K562 (cell line): ENCODE results near the gene MAP3K19. TPM values are rescaled to one million over a fixed set of nuclear protein-coding genes. Genes with fewer than 3 reads are reported as not detected.
A peak's percentile ranks its signal among the peaks of the same experiment; 100 is the strongest.

Experiments used
- ATAC-seq: fragments of 200-7000 bp; cut with Tn5 transposase; 3 replicates; pipeline ENCODE4 v1.9.1; 2020; ENCODE audit warnings: moderate library complexity
- BruUV-seq: library from RNA; stranded (reverse); fragments of 400-500 nt; replicated peaks from 2 replicates; lab custom pipeline; 2021; lab: Mats Ljungman, UMichigan
- CTCF ChIA-PET: fragments of 300-600 bp; formaldehyde crosslinking; extraction: SDS; loops from one replicate; lab custom pipeline; 2021; ENCODE audit warnings: low intra/inter-chr PET ratio; lab: Yijun Ruan, JAX
- POLR2A ChIA-PET: fragments of 300-600, 350-650 bp; sonication (Branson Sonifier 250); formaldehyde crosslinking; extraction: SDS; loops from one replicate; lab custom pipeline; 2021; ENCODE audit warnings: antibody characterized with exemption, inconsistent platforms; lab: Yijun Ruan, JAX
- DNase-seq, 4 experiments: peaks; one replicate each; pipeline versions ENCODE4 v3.0.0 to v3.0.0-alpha.2; 2011 to 2018; ENCODE audit warnings: low spot score in 3 of 4, mixed read lengths in 3 of 4; ENCODE audit errors: extremely low read depth in 1 of 4
- FAIRE-seq: peaks from 2 replicates; lab custom pipeline; 2011; peaks lifted over from hg19 to GRCh38; lab: Jason Lieb, UNC
- H2AFZ ChIP-seq: 2 replicates; pipeline ENCODE4 v1.6.0; 2011; ENCODE audit warnings: low read depth, low read length, control low read depth, inconsistent platforms
- H3K27ac ChIP-seq: fragments of 200-600 bp; 3 replicates; pipeline ENCODE4 v1.8.0; 2011; ENCODE audit warnings: low read depth, mild to moderate bottlenecking, control low read depth, inconsistent platforms, low read length, moderate library complexity, mixed read lengths; ENCODE audit errors: extremely low read depth
- H3K27me3 ChIP-seq, 2 experiments: fragments of 300-600 bp in 1 of 2; 2 replicates in 1 of 2; 3 replicates in 1 of 2; pipeline versions ENCODE4 v1.6.0 to v1.8.0; 2011; ENCODE audit warnings: inconsistent platforms in 2 of 2, low read length in 2 of 2, mild to moderate bottlenecking in 1 of 2, mixed read lengths in 1 of 2, moderate library complexity in 1 of 2; ENCODE audit not compliant: control insufficient read depth in 2 of 2, insufficient read depth in 2 of 2
- H3K36me3 ChIP-seq: fragments of 300-600 bp; 3 replicates; pipeline ENCODE4 v1.8.0; 2011; ENCODE audit warnings: mild to moderate bottlenecking, low read length, inconsistent platforms; ENCODE audit not compliant: control insufficient read depth, insufficient read depth
- H3K4me1 ChIP-seq, 2 experiments: fragments of 200-600 bp in 1 of 2; replicated peaks in 1 of 2; 2 replicates in 1 of 2; 3 replicates in 1 of 2; pipeline versions ENCODE4 v1.5.1 to v1.8.0; 2011; ENCODE audit warnings: inconsistent platforms in 2 of 2, low read length in 2 of 2, mild to moderate bottlenecking in 1 of 2, mixed read lengths in 1 of 2, moderate library complexity in 1 of 2; ENCODE audit not compliant: control insufficient read depth in 2 of 2, insufficient read depth in 2 of 2
- H3K4me2 ChIP-seq: 2 replicates; pipeline ENCODE4 v1.6.1; 2011; ENCODE audit warnings: low read length, control low read depth, inconsistent platforms, mixed read lengths; ENCODE audit not compliant: insufficient read depth
- H3K4me3 ChIP-seq: fragments of 200-600 bp; sonication (generic), shearing (Covaris generic); 2 replicates; pipeline ENCODE4 v1.5.1; 2016; ENCODE audit warnings: control low read depth, inconsistent platforms
- H3K79me2 ChIP-seq: fragments of 200-600 bp; 3 replicates; pipeline ENCODE4 v1.8.0; 2011; ENCODE audit warnings: low read length, inconsistent platforms; ENCODE audit not compliant: control insufficient read depth, insufficient read depth
- H3K9ac ChIP-seq, 2 experiments: 2 replicates each; pipeline versions ENCODE4 v1.6.0 to v1.6.1; 2011; ENCODE audit warnings: low read depth in 2 of 2, low read length in 2 of 2, control low read depth in 1 of 2, inconsistent platforms in 1 of 2, mild to moderate bottlenecking in 1 of 2, mixed read lengths in 1 of 2; ENCODE audit not compliant: insufficient read depth in 1 of 2
- H3K9me1 ChIP-seq: one replicate; pipeline ENCODE4 v1.6.0; 2011; ENCODE audit warnings: inconsistent platforms, mild to moderate bottlenecking, low read length, moderate library complexity; ENCODE audit not compliant: control insufficient read depth, insufficient read depth
- H3K9me3 ChIP-seq: replicated peaks from 2 replicates; pipeline ENCODE4 v1.5.1; 2011; ENCODE audit warnings: low read depth, low read length, inconsistent platforms; ENCODE audit not compliant: control insufficient read depth, insufficient read depth
- H4K20me1 ChIP-seq: replicated peaks from 2 replicates; pipeline ENCODE4 v1.6.1; 2011; ENCODE audit warnings: low read length, inconsistent platforms, mixed read lengths; ENCODE audit not compliant: control insufficient read depth, insufficient read depth
- C11orf30 ChIP-seq: fragments of 450-650 bp; IDR thresholded peaks from 2 replicates; pipeline ENCODE4 v1.6.1; 2016; ENCODE audit warnings: low read depth, mild to moderate bottlenecking
- ESRRA ChIP-seq: fragments of 450-650 bp; IDR thresholded peaks from 2 replicates; pipeline ENCODE4 v1.6.1; 2014; ENCODE audit warnings: low read depth, mild to moderate bottlenecking, moderate library complexity, borderline replicate concordance
- KHSRP ChIP-seq: fragments of 450-650 bp; IDR thresholded peaks from 2 replicates; pipeline ENCODE4 v1.6.1; 2017
- TFE3 ChIP-seq: fragments of 450-650 bp; formaldehyde crosslinking; IDR thresholded peaks from 2 replicates; pipeline ENCODE4 v1.4.0; 2020; ENCODE audit warnings: mild to moderate bottlenecking, mixed read lengths
- ZNF316 ChIP-seq: fragments of 450-650 bp; IDR thresholded peaks from 2 replicates; pipeline ENCODE4 v1.6.1; 2016
- WGBS: fragments of 100-300 bp; shearing (Covaris generic); methylation state at CpG from one replicate; pipeline ENCODE4 v1.1.6; 2016; ENCODE audit warnings: low coverage, mixed read lengths; ENCODE audit not compliant: insufficient coverage; ENCODE audit errors: missing lambda C conversion rate; 5-methylcytosine and 5-hydroxymethylcytosine counted together
- in situ Hi-C: fragments of 300-500 bp; cut with MboI; formaldehyde crosslinking; loops from 4 replicates; pipeline ENCODE4 v1.15.0; 2018; ENCODE audit warnings: inconsistent platforms, mixed read lengths
- intact Hi-C: fragments of 100-400 bp; cut with micrococcal nuclease; formaldehyde crosslinking; loops from 2 replicates; pipeline ENCODE4 v1.14.2; 2022
- polyA plus RNA-seq, 8 experiments: library from polyadenylated mRNA; depleted of rRNA in 4 of 8; stranded (reverse) in 5 of 8; unstranded in 3 of 8; fragments of >200 nt; fragmentation: Nextera tagmentation in 2 of 8; fragmentation: Illumina TruSeq in 1 of 8; extraction: Ambion mirVana in 2 of 8; extraction: Trizol in 1 of 8; gene quantifications; 2 replicates each; pipeline versions ENCODE4 v1.2.1 to v1.2.3, GENCODE V29; 2011 to 2014; ENCODE audit warnings: inconsistent platforms in 1 of 8, missing spikeins in 1 of 8
- total RNA-seq, 7 experiments: library from RNA; depleted of rRNA in 6 of 7; stranded (reverse); fragments of >200 nt in 6 of 7; fragmentation: Illumina TruSeq in 2 of 7; extraction: Trizol in 2 of 7; gene quantifications; 2 replicates each; pipeline versions ENCODE4 v1.2.1 to v1.2.3, GENCODE V29; 2011 to 2021; ENCODE audit warnings: low replicate concordance in 1 of 7

The MAP3K19 gene
- total and polyA plus RNA-seq, 9 of the 15 experiments (the other 6 are each of a cell fraction or from before 2014, with no cell fraction given): 0.29 TPM; not detected in 8

GRCh38 chr2:134926231-134926931 is 120.9 kb downstream of the MAP3K19 start:
- peak; percentile 56 for FAIRE-seq
- H3K4me2 ChIP-seq: 0 out of 2 replicates have a peak overlapping the region, but pooled peaks have one; percentile 4
- ChIA-PET POLR2A (interaction anchor here (0.6 to 1.0 kb wide), 3 partner anchors 8 to 43 kb away, joined by 3 read pairs; no protein-coding TSS in a partner anchor), CTCF (no interaction called here)
- BruUV-seq: no TSS peak
- no peak overlapping the region for H3K4me3 ChIP-seq
- peak; percentile 41 for ATAC-seq
- H3K79me2 ChIP-seq: peaks cover 99% of the 10 kb centered on the region
- peaks cover 65% of the 10 kb centered on the region; the same call in 2 of the 3 replicates for H3K36me3 ChIP-seq
- H3K27ac ChIP-seq: no peak overlapping the region
- intact Hi-C loops: no loop called here
- peak; percentile 31 for TF ChIP-seq TFE3 (CRISPR knock-in tag)
- TF ChIP-seq KHSRP: no peak
- peak; percentile 51 for TF ChIP-seq C11orf30
- no peak for TF ChIP-seq ESRRA
- TF ChIP-seq ZNF316: peak; percentile 57; the same call in 1 of the 2 replicates
- H3K9ac ChIP-seq: no peak overlapping the region; a peak in 1 of 4 replicates
- DNase-seq: peak in 1 of 4 experiments; percentile 9
- no peak overlapping the region for H2AFZ ChIP-seq
- in situ Hi-C loops: no loop called here
- H3K27me3 ChIP-seq: no peaks in the 10 kb centered on the region
- WGBS: 65% methylated on average over 3 of the region's 3 CpGs
- H3K9me1 ChIP-seq: no peaks in the 10 kb centered on the region
- peaks cover 0 to 10% of the 10 kb centered on the region in 2 experiments; a peak in 3 of 5 replicates for H3K4me1 ChIP-seq
- no peaks in the 10 kb centered on the region for H3K9me3 ChIP-seq
- peaks cover 32% of the 10 kb centered on the region for H4K20me1 ChIP-seq
